GM12874 (cell line): ENCODE measurements around the gene MCM7.

Experiments used
- CTCF ChIP-seq: IDR thresholded peaks from 2 replicates; pipeline ENCODE4 v1.5.1; 2011; ENCODE audit warnings: low read depth, mild to moderate bottlenecking, control low read depth, low read length, moderate library complexity; ENCODE audit not compliant: insufficient read depth

Gene MCM7

GRCh38 chr7:100090527-100091410 lies 10.4 kb downstream of the MCM7 start:
- TF ChIP-seq CTCF, result no peak

GRCh38 chr7:100089458-100090196 lies 11.6 kb downstream of the MCM7 start:
- TF ChIP-seq CTCF, result no peak

- TF ChIP-seq CTCF, result no peak
Measured at GRCh38 chr7:100088621-100089457, 12.4 kb downstream of the MCM7 start, which contains the start of gene COPS6. Gene COPS6, plus strand, starts transcription at chr7:100088969. Its CDS starts 22 bp downstream, at chr7:100088991.

GRCh38 chr7:100088095-100088620 lies 13.0 kb downstream of the MCM7 start:
- no peak for TF ChIP-seq CTCF

GRCh38 chr7:100087055-100087750 lies 14.0 kb downstream of the MCM7 start:
- TF ChIP-seq CTCF, result no peak

GRCh38 chr7:100085515-100085914 lies 15.7 kb downstream of the MCM7 start:
- no peak for TF ChIP-seq CTCF
